ENCODE results near the gene APH1A. TPM values are rescaled to one million over a fixed set of nuclear protein-coding genes. Genes with fewer than 3 reads are reported as not detected.

Gene APH1A
- total RNA-seq, 1 donor from 2014 or later, result 49.3 TPM

DNA sequence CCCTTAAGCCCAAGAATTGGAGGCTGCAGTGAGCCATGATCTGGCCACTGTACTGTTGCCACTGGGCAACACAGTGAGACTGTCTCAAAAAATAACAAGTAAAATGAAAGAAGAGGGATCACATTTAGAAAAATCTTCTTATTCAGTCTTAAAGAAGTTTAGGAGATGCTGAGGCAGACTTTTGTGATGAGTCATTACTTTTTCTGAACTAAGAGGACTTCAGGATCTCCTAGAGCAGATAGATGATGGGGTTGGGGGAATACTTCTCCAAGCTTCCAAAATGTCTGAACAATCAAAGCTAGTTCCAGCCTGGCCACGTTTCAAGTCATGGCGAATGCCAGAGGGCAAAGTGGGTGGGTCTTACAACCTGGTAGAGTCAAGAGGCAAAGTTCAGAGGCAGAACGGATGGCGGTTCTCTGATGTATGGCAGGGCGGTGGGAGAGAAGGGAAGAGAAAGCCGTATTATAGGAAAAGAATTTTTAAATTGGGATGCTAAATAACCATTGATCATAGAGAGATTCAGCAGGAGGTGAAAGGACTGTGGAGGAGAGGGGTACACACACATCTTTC, 11.4 kb upstream of the APH1A start:
- H3K27me3 ChIP-seq (ENCODE audit: low read depth), result no peaks in the 10 kb centered on the region
- TF ChIP-seq, protein P1, sequence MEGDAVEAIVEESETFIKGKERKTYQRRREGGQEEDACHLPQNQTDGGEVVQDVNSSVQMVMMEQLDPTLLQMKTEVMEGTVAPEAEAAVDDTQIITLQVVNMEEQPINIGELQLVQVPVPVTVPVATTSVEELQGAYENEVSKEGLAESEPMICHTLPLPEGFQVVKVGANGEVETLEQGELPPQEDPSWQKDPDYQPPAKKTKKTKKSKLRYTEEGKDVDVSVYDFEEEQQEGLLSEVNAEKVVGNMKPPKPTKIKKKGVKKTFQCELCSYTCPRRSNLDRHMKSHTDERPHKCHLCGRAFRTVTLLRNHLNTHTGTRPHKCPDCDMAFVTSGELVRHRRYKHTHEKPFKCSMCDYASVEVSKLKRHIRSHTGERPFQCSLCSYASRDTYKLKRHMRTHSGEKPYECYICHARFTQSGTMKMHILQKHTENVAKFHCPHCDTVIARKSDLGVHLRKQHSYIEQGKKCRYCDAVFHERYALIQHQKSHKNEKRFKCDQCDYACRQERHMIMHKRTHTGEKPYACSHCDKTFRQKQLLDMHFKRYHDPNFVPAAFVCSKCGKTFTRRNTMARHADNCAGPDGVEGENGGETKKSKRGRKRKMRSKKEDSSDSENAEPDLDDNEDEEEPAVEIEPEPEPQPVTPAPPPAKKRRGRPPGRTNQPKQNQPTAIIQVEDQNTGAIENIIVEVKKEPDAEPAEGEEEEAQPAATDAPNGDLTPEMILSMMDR (IDR thresholded peaks at IDR 0.05; ENCODE audit: borderline replicate concordance), result no peak
- no peaks in the 10 kb centered on the region for H3K9me3 ChIP-seq (replicated peaks)
- H3K36me3 ChIP-seq, result peaks cover 16% of the 10 kb centered on the region
- peak overlapping the region; percentile 95 for H3K27ac ChIP-seq (replicated peaks)
- no peak for DNase-seq
- intact Hi-C loops (cut with micrococcal nuclease), result no loop called here
- H3K4me3 ChIP-seq, result peak overlapping the region; percentile 76
- H3K4me1 ChIP-seq, result peaks cover 43% of the 10 kb centered on the region

DNA sequence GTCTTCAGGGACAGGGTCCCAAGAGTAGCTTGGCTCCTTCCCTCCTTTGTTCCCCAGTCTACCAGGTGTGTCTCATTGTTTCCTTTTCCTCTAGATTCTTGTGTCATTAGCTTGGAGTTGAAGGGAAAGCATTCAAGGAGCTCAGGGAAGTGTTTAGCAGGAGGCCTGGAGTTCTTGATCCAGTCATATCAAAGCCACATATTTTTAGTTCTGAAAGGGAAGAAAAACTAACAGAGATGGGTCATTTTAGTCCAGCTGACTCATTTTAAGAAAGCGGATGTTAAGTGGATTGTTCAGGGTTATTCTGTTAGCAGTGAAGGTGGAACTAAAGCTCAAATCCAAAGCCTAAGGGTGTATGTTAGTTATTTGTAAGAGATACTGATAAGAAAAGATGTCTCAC, 4.5 kb upstream of the APH1A start:
- intact Hi-C loops (cut with micrococcal nuclease), result no loop called here
- peak overlapping the region; percentile 82 for H3K27ac ChIP-seq (replicated peaks)
- no peak for DNase-seq
- H3K36me3 ChIP-seq, result peaks cover 1% of the 10 kb centered on the region
- H3K4me3 ChIP-seq, result peak overlapping the region; percentile 61
- TF ChIP-seq, protein P1 (IDR thresholded peaks at IDR 0.05; ENCODE audit: borderline replicate concordance), result no peak
- H3K9me3 ChIP-seq (replicated peaks), result no peaks in the 10 kb centered on the region
- H3K27me3 ChIP-seq (ENCODE audit: low read depth), result no peaks in the 10 kb centered on the region
- H3K4me1 ChIP-seq, result peaks cover 42% of the 10 kb centered on the region

GRCh38 chr1:150271291-150271959, 2.6 kb upstream of the APH1A start:
- no peak for DNase-seq
- Histone ChIP-seq H3K4me1 (peaks cover 60% of the 10 kb centered on the region), H3K9me3 (replicated peaks) (no peaks in the 10 kb centered on the region), H3K27me3 (ENCODE audit: low read depth) (no peaks in the 10 kb centered on the region), H3K4me3 (no peak overlapping the region), H3K27ac (replicated peaks) (peak overlapping the region; percentile 82), H3K36me3 (peaks cover 11% of the 10 kb centered on the region)
- intact Hi-C loops (cut with micrococcal nuclease), result no loop called here
- TF ChIP-seq, protein P1 (IDR thresholded peaks at IDR 0.05; ENCODE audit: borderline replicate concordance), result no peak

DNA sequence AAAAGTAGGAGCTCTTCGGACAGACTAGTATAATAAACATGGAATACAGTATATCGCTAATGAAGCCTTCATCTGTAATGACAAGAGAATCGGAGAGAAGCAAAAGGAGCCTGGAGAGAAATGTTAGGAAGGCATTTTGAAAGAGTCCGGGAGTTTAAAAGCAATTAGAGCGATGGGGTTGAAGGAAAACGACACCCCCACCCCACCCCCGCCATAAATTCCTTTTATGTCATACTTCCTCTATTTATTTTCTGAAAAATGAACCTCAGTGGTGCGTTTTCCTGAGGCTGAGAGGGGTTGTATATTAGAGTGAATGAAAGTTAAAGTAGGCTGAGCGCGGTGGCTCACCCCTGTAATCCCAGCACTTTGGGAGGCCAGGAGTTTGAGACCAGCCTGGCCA, 635 bp upstream of the APH1A start:
- Histone ChIP-seq H3K9me3 (replicated peaks) (no peaks in the 10 kb centered on the region), H3K36me3 (peaks cover 31% of the 10 kb centered on the region), H3K4me1 (peaks cover 60% of the 10 kb centered on the region), H3K4me3 (peak overlapping the region; percentile 99), H3K27ac (replicated peaks) (peak overlapping the region; percentile 99), H3K27me3 (ENCODE audit: low read depth) (no peaks in the 10 kb centered on the region)
- intact Hi-C loops (cut with micrococcal nuclease), result no loop called here
- no peak for DNase-seq
- TF ChIP-seq, protein P1 (IDR thresholded peaks at IDR 0.05; ENCODE audit: borderline replicate concordance), result no peak

- Histone ChIP-seq H3K27me3 (ENCODE audit: low read depth) (no peaks in the 10 kb centered on the region), H3K4me3 (peak overlapping the region; percentile 99), H3K27ac (replicated peaks) (peak overlapping the region; percentile 99), H3K36me3 (peaks cover 36% of the 10 kb centered on the region), H3K9me3 (replicated peaks) (no peaks in the 10 kb centered on the region), H3K4me1 (peaks cover 52% of the 10 kb centered on the region)
- no peak for DNase-seq
- TF ChIP-seq, protein P1 (IDR thresholded peaks at IDR 0.05; ENCODE audit: borderline replicate concordance), result no peak
- intact Hi-C loops (cut with micrococcal nuclease), result no loop called here
These were observed 494 bp downstream of the APH1A start for GRCh38 chr1:150268340-150268704.
